H7 (cell line): Measurements from ENCODE around the gene FMN2. TPM values are rescaled to one million over a fixed set of nuclear protein-coding genes. Genes with fewer than 3 reads are reported as not detected.

Experiments
- DNase-seq: peaks from one replicate; pipeline ENCODE4 v3.0.0; 2012
- H3K27me3 ChIP-seq: 2 replicates; pipeline ENCODE4 v1.6.0; 2011; ENCODE audit warnings: mild to moderate bottlenecking, low read length; ENCODE audit not compliant: control insufficient read depth, insufficient read depth
- H3K36me3 ChIP-seq: replicated peaks from 2 replicates; pipeline ENCODE4 v1.5.1; 2011; ENCODE audit warnings: low read length; ENCODE audit not compliant: control insufficient read depth, insufficient read depth
- H3K4me3 ChIP-seq: 2 replicates; pipeline ENCODE4 v1.5.1; 2011; ENCODE audit warnings: low read depth, mild to moderate bottlenecking, control low read depth, low read length, moderate library complexity; ENCODE audit not compliant: insufficient read depth
- total RNA-seq: library from RNA; depleted of rRNA; stranded (reverse); fragments of >200 nt; shearing (Covaris generic); gene quantifications from 2 replicates; pipeline ENCODE4 v1.2.3, GENCODE V29; 2014

The FMN2 gene
- total RNA-seq, 1 experiment from 2014 or later = 0.83 TPM

DNA sequence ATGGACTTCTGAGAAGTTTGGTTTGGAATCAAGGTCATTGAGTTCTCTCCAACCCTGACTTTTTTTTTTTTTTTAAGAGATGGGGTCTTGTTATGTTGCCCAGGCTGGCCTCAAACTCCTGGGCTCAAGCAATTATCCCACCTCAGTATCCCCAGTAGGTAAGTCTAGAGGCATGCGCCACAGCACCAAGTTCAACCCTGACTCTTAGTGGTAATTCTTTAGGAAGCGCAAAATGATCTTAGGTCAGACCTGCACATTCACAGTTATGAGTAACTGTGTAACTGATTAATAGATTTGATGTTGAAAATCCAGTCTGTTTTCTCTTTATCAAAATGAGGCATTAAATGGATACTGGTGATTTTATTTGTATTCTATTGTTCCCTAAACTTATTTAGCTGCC lies 424.4 kb downstream of the FMN2 start:
- DNase-seq = no peak
- Histone ChIP-seq H3K4me3 (no peak overlapping the region), H3K27me3 (no peaks in the 10 kb centered on the region), H3K36me3 (no peaks in the 10 kb centered on the region)

DNA sequence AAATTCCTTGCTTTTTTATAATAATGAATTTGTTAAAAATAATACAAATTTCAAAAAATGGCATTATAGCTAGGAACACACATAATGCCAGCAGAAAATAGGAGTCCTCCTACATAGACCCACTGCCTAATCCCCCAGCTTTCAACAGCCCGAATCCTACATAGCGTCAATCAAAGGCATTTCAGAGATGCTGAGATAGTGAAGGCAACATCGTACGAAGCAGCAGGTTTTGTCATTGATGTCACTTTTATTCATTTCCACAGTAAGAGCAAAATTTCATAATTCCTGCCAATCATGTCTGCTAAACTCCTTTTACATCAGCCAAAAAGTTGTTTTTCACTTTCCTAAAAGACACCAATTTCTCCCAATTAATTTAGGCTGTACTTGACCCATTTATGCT lies 426.2 kb downstream of the FMN2 start:
- H3K4me3 ChIP-seq = no peak overlapping the region
- H3K27me3 ChIP-seq = no peaks in the 10 kb centered on the region
- no peaks in the 10 kb centered on the region for H3K36me3 ChIP-seq
- DNase-seq = no peak

GRCh38 chr1:240522122-240522822 lies 430.6 kb downstream of the FMN2 start:
- H3K36me3 ChIP-seq = no peaks in the 10 kb centered on the region
- no peaks in the 10 kb centered on the region for H3K27me3 ChIP-seq
- no peak for DNase-seq
- no peak overlapping the region for H3K4me3 ChIP-seq

- Histone ChIP-seq H3K27me3 (no peaks in the 10 kb centered on the region), H3K36me3 (no peaks in the 10 kb centered on the region), H3K4me3 (no peak overlapping the region)
- no peak for DNase-seq
Observed at GRCh38 chr1:240524356-240525069, 432.8 kb downstream of the FMN2 start.
